NCI-H524 treated with DMSO at 0.1 percent for 48 hours (cell line): ENCODE measurements around the gene DHCR7.

Source experiments
- DNase-seq: peaks from one replicate; lab custom pipeline; 2025; lab: John Stamatoyannopoulos, UW

DHCR7 gene

DNA sequence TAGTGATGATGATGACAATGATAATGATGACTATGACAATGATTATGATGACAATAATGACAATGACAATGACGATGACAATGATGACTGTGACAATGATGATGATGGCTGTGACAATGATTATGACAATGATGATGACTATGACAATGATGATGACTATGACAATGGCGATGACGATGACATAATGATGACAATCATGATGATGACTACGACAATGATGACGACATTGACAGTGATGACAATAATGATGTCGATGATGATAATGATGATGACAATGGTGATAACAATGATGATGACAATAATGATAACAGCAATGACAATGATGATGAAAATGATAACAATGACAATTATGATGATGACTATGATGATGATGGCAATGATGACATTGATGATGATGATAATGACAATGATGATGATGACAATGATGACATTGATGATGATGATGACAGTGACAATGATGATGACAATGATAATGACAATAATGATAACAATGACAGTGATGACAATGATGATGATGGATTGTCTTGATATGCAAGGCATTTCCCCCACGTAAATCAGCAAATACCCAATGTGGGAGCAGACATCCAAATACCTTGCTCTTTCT, 37.7 kb downstream of the DHCR7 start:
- DNase-seq = no peak

DNA sequence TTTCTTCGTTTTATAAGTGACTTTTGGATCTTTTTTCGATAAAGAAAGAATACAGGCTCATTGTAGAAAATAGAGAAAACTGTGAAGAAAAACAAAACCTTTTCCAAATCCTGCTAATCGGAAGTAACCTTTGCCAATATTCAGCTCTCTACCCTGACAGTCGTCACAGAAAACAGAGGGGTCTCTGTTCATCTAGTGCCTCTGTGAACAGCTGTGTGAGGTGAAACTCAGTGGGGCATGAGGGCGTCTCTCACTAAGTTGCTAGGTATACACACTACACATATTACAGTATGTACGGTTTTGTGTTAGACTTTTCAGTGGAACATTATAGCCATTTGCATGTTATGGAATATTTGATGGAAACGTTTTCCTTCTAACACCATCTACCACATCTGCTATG, 39.4 kb downstream of the DHCR7 start:
- no peak for DNase-seq

DNA sequence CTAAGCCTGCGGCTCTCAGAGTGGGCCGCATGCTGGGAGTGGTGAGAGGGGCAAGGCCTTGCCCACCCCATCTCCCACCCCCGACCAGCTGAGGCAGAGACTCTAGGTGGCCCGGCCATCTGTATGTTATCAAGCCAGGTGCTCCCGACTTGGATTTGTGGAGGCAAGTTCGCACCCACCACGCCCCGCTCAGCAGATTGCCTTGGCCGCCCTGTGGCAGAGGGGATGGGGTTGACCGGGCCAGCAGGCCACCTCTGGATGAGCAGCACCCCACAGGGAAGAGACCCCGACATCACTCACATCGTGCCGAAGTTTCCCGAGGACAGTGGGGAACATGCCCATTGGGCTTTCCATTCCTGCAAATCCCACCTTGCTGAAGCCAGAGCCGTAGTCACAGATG, 40.8 kb downstream of the DHCR7 start:
- no peak for DNase-seq

DNA sequence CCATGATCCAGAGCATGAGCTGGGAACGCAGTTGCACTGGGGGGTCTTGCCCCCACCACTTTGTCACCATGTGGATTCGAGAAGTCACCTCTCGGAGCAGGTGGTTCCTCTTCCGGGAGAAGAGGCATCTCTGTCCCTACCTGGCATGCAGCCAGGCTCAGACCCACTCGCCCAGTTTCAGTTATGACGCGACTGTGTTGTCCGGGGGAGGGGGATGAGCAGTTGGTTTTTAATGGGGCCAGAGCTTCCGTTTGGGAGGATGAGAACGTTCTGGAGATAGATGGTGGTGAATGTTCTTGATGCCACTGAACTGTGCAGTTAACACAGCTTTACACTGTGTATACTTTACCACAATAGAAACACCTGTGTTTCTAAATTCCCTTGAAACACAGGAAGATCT, 41.5 kb downstream of the DHCR7 start:
- DNase-seq = no peak

DNA sequence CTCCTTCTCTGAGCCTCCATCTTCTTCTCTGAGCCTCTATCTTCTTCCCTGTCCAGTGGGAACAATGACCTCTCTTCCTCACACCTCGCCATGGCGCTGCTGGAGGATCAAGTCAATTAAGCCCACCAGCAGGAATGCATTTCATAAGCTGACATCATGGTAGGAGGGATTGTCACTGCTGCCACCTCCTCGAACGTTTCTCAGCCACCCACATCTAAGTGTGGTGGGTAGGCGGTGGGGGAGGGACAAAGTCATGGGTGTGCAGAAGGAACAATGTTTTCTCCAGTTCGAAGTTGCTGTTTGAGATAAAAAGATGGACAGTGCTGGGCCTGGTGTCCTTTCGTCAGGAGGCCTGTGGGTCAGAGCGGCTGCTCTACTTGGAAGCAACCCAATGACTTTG, 44.0 kb downstream of the DHCR7 start:
- DNase-seq = no peak

DNA sequence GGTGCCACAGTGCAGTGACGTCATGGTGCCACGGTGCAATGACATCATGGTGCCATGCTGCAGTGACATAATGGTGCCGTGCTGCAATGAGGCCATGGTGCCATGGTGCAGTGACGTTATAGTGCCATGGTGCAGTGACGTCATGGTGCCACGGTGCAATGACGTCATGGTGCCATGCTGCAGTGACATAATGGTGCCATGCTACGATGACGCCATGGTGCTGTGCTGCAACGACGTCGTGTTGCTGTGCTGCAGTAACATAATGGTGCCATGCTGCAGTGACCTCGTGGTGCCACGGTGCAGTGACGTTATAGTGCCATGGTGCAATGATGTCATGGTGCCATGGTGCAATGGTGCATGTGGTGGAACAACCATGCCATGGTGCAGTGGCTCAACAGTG, 45.3 kb downstream of the DHCR7 start:
- DNase-seq = no peak

DNA sequence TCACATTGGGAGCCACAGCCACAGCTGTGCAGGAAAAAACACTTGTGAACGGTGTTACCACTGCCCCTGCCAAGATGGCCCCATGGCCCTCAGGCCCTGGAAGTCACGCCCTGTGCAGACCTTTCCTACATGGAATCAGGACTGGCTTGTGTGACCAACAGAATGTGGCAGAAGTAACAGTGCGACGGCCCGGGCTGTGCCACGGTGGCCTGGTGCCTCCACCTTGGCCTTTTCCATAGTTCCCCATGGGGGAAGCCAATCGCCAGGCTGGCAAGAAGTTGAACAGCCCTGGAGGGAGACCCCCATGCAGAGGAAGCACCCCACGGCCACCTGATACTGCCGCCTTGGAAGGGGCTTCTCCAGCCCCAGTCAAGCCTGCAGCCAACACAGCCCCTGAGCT, 48.0 kb downstream of the DHCR7 start:
- no peak for DNase-seq

DNA sequence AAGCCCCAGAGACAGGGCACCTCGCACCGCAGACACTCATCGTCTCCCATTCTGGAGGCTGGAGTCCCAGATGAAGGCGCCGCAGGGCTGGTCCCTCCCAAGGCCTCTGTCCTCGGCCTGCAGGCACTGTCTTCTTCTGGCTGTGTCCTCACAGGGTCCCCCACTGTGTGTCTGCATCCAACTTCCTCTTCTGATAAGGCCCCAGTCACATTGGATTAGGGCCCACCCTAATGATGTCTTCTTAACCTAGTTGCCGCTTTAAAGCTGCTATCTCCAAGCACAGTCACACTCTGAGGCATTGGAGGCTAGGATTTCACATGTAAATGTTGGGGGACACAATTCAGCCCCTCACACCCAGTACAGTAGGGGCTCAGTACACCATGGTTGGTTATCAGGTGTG, 48.9 kb downstream of the DHCR7 start:
- DNase-seq = no peak

DNA sequence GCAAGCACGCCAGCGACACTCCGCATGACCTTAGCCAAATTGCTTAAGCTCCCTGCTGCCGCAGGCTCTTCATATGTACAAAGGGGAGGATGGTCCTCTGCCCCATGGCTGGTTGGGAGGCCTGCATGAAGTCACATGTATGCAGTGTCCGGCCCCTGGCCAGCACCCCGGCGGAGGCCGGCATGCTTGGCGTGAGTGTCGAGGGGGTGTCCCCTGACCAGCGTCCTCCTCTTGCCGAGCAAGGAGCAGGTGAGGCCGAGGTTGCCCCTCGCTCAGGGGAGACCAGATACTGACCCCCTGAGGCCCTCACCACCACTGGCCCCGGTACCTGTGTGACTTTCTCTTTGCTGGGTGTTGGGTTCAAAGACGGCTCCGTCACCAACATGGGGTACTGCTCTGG, 50.2 kb downstream of the DHCR7 start:
- DNase-seq = no peak

DNA sequence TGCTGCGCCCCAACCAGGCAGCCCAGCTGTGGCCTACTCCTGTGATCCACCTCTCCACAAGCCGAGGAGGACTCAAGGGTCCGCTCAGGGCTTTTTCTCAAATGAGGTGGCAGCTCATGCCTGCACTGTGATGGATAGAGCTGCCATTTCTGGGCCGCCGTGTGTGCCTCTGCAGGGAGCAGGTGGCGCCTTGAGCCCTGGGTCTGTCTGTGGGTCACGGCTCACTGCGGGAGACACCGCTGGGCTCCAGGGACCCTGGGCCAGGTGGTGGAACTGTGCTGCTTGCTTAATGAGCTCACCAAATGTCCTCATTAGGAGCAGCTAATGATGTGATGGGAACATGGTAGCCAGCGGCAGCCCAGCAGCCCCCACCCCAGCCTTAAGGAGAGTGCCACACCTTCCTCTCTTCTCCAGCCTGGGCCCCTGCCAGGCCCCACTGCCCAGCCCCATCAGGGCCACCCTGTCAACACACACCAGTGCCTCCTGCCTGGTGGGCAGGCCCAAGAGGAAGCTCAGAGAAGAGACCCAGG, 50.8 kb downstream of the DHCR7 start:
- DNase-seq = peak; percentile 79

DNA sequence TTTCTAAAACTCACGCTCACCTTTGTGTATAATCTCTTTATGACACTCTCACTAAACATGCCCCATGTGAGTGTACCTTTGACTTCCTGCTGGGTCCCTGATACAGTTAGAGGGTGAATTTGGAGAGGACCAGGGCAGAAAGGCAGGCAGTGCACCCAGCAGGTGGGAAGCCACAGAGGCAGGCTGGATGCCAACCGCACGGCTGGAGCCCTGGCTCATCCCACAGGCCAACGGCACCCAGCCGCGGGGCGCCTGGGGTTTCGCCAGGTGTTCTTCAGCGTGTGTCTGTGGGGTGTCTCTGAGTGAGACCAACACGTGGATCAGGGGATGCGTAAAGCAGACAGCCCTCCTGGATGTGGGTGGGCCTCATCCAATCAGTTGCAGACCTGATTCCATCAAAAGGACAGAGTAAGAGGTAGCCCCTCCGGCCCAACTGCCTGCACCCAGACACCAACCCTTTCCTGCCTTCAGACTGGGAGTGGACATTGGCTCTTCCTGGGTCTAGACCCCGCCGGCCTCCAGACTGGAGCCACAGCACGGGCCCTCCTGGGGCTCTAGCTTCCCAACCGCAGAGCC, 51.6 kb downstream of the DHCR7 start:
- DNase-seq = no peak

DNA sequence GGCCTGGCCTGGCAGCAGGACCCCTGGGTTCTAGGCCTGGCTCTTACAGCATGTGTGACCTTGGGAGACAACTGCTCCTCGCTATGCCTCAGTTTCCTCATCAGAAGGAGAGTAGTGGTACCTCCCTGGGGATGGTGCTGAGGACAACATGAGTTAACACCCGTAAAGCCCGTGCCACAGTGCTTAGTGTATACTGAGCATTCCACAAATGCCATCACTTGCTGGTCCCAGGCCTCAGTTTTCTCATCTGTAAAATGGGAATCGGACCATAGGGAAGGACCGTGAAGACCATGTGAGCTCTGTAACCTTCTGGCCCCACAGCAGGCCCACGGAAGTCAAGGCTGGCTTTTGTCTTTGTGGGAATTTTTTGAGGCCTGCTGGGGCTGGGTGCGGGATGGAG, 52.4 kb downstream of the DHCR7 start:
- no peak for DNase-seq

DNA sequence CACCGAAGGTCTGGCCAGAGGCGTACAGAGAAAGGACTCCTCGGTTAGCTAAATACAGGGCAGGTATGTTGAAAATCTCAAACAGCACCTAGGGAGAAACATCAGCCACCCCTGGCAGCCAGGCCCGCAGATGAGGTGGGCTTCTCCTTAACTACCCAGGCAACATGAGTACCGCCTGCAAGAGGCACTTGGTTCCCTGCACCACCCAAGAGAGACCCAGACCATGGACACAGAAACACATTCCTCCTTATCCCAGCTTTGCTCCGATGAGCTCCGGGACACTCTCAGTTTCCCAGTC, 53.0 kb downstream of the DHCR7 start:
- no peak for DNase-seq

DNA sequence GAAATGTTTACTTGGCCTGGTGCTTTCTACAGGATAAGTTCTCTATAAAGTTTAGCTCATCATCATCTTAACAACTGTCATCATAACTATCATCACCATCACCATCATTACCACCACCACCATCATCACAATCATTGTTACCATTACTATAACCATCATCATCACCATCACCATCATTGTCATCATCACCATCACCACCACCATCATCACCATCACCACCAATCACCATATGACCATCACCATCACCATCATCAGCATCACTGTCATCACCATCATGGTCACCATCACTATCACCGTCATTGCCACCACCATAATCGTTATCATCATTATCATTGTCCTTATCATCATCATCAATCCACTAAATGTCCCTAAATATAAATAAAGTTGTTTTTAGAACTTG, 54.9 kb downstream of the DHCR7 start:
- no peak for DNase-seq

DNA sequence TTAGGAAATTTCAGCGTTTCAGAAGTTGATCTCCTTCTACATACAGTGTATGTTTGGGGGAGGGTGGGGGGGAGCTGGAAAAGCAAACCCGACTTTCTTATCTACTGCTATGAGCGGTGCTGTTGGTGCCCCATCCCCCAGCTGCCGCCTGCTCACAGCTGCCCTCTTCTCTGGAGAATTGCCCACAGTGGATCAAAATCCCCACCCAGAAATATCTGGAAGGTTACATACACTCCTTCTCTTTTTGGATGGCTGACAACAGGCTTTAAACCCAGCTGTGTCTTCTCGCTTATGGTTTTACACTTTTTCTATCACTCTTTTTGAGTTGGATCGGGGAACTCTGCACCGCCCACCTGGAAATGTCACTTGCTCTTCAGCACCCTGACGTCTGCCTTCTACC, 56.4 kb downstream of the DHCR7 start:
- DNase-seq = no peak

DNA sequence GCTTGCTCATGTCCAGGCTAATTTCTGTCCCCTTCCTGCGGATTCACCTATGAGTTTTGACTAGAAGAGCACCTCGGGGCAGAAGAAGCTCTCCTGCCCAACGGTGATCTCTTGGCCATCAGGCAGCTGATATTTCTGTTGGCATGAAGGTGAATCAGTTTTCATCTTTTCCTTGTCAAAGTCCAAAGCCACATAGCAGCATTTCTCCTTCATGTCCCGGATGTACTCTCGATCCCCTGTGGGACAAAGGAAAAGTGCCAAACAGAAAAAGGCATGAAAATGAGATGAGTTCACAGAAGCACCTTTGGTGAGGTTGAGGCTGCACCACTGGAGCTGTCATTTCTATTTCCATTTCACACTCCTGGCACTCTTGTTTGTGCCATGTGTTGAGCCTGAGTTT, 56.8 kb downstream of the DHCR7 start:
- DNase-seq = no peak

DNA sequence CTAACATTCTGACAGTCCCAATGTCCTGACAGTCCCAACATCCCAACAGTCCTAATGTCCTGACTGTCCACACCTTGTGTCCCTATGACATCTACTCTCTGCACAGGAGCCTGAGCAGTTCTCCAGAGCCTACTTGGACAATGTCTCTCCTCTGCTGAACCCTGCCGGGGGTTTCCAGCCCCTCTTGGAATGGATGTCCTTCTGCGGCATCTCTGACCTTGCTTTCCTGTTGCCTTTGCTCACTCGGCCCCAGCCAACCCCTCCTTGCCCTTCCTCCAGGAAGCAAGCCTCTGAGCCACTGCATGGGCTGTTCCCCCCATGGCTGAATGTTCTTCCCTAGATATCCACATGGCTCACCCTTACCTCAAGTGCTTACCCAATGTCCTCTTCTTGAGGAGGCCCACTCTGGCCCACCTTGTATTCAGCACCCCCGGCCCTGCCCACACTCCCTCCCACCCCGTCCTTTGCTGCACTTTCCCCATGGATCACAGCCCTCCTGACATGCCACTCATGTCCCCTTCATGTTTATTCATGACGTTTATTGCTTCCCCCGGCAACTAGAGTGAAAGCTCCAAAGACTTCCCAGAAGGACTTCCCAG, 59.5 kb downstream of the DHCR7 start:
- DNase-seq = no peak

DNA sequence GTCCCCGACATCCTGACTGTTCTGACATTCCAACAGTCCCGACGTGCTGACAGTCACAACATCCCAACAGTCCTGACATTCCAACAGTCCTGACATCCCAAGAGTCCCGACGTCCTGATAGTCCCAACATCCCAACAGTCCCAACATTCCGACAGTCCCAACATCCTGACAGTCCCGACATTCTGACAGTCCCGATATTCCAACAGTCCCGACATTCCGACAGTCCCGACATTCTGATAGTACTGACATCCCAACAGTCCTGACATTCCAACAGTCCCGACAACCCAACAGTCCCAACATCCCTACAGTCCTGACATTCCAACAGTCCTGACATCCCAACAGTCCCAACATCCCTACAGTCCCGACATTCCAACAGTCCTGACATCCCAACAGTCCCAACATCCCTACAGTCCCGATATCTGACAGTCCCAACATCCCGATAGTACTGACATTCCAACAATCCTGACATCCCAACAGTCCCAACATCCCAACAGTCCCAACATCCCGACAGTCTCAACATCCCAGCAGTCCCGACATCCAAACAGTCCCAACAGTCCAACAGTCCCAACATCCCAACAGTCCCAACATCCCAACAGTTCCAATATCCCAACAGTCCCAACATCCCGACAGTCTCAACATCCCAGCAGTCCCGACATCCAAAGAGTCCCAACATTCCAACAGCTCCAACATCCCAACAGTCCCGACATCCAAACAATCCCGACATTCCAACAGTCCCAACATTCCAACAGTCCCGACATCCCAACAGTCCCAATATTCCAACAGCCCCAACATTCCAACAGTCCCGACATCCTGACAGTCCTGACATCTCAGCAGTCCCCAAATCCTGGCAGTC, 60.2 kb downstream of the DHCR7 start:
- DNase-seq = no peak

DNA sequence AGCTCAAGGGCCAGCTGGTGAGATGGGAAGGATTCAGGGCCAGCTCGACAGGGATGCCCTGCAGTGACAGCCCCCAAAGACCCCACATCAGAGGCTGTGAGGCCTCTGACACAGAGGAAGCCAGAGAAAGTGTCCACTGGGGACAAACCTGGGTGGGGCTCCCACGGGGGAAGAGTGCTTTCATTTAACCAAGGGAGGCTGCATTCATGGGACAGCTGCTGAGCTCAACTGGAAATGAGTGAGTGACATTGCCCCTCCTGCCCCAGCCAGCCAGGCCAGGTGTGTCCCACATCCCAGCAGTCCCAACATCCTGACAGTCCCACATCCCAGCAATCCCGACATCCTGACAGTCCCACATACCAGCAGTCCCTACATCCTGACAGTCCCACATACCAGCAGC, 61.0 kb downstream of the DHCR7 start:
- DNase-seq = no peak

DNA sequence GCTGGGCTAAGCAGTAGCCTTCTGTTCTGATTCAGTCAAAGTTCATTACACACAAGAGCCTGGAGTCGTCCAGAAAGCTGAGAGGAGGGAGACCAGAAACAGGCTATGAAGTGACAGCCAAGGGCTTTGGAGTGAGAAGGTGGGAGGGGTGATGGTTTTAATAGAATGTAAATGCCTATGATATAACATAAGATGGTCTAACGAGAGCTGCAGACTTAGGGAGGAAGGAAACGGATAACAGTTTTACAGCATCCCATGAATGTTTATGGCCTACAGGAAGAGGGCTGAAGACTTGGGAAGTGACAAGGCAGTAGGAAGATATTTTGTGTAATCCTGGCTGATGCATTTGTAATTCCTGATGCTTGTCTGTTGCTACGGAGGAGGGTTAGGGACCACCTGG, 62.0 kb downstream of the DHCR7 start:
- no peak for DNase-seq

DNA sequence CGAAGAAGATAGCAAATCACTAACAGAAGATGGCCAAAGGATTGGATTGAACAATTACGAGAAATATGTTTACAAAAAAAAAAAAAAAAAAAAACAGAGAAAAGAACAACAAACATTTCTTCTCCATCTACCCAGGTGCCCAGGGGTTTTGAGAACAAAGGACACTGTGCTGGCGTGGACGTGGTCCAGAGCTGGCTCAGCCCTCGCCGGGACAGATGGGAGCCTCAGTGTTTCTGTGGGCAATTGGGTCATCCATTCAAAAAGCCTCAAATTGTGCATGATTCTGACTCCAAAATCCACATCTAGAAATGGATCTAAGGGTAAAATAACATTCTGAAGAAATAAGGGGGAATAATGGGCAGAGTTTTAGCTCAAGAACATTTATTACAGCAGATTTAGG, 63.1 kb downstream of the DHCR7 start:
- DNase-seq = no peak

DNA sequence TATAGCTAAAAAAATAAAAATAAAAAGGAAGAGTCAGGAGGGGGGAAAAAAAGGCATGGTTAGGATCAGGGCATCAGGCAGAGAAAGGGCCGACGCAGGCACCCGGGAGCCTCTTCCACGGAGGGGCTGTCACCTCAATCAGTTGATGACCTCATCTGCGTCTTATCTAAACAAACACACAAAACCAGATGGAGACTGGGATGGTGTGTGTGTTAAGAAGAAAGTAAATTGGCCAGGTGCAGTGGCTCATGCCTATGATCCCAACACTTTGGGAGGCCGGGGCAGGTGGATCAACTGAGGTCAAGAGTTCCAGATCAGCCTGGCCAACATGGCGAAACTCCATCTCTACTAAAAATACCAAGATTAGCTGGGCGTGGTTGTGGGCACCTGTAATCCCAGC, 63.6 kb downstream of the DHCR7 start:
- DNase-seq = no peak
